Islet precursor cell (in vitro differentiated cells): ENCODE results near the gene TLR7.
A peak's percentile ranks its signal among the peaks of the same experiment; 100 is the strongest.

ENCODE experiments used
- DNase-seq: peaks from one replicate; pipeline ENCODE4 v3.0.0-alpha.2; 2018

The TLR7 gene

GRCh38 chrX:12866451-12867377, at the start of gene TLR7:
Gene TLR7, plus strand, starts transcription at chrX:12867072. Its CDS starts 507 bp downstream, at chrX:12867579.
- DNase-seq, result no peak

- no peak for DNase-seq
Observed at GRCh38 chrX:12817528-12817927, 49.3 kb upstream of the TLR7 start.

GRCh38 chrX:12819222-12819621, 47.6 kb upstream of the TLR7 start:
- DNase-seq, result no peak

GRCh38 chrX:12820737-12821136, 46.1 kb upstream of the TLR7 start:
- DNase-seq, result no peak

- no peak for DNase-seq
Observed at GRCh38 chrX:12824944-12825343, 41.9 kb upstream of the TLR7 start.

- DNase-seq, result peak; percentile 83
Observed at GRCh38 chrX:12825801-12826200, 41.1 kb upstream of the TLR7 start.

GRCh38 chrX:12843061-12843667, 23.7 kb upstream of the TLR7 start:
- DNase-seq, result no peak

- no peak for DNase-seq
Observed at GRCh38 chrX:12843668-12844279, 23.1 kb upstream of the TLR7 start.

GRCh38 chrX:12844319-12844718, 22.6 kb upstream of the TLR7 start:
- DNase-seq, result no peak

- DNase-seq, result no peak
Observed at GRCh38 chrX:12865359-12865758, 1.5 kb upstream of the TLR7 start.

GRCh38 chrX:12867685-12868084, 813 bp downstream of the TLR7 start:
- DNase-seq, result no peak

- DNase-seq, result no peak
Observed at GRCh38 chrX:12868747-12869146, 1.9 kb downstream of the TLR7 start.

GRCh38 chrX:12871257-12871656, 4.4 kb downstream of the TLR7 start:
- DNase-seq, result no peak

- DNase-seq, result peak; percentile 58
Observed at GRCh38 chrX:12872741-12873140, 5.9 kb downstream of the TLR7 start.

GRCh38 chrX:12874581-12874980, 7.7 kb downstream of the TLR7 start:
- no peak for DNase-seq

GRCh38 chrX:12877386-12877785, 10.5 kb downstream of the TLR7 start:
- no peak for DNase-seq

- DNase-seq, result no peak
Observed at GRCh38 chrX:12878536-12878935, 11.7 kb downstream of the TLR7 start.

- DNase-seq, result no peak
Observed at GRCh38 chrX:12881914-12882313, 15.0 kb downstream of the TLR7 start.

GRCh38 chrX:12885508-12885907, 18.6 kb downstream of the TLR7 start:
- peak; percentile 64 for DNase-seq

- DNase-seq, result no peak
Observed at GRCh38 chrX:12886545-12886944, 19.7 kb downstream of the TLR7 start.

GRCh38 chrX:12887141-12887540, 20.3 kb downstream of the TLR7 start:
- DNase-seq, result no peak

- DNase-seq, result no peak
Observed at GRCh38 chrX:12887767-12888166, 20.9 kb downstream of the TLR7 start.

- no peak for DNase-seq
Observed at GRCh38 chrX:12890467-12890866, 23.6 kb downstream of the TLR7 start.

- DNase-seq, result no peak
Observed at GRCh38 chrX:12891171-12891570, 24.3 kb downstream of the TLR7 start.
